CD4-positive, alpha-beta T cell treated with Interferon alpha-2 for 1 hour (primary cell): Measurements from ENCODE around the gene POMGNT2.
"Not testable (repeated sequence)": the region's sequence is repeated elsewhere in the genome, so short reads cannot be mapped to it uniquely, and the experiment has no call there.

ENCODE experiments used
- DNase-seq, 2 donors: peaks; one replicate each; pipeline ENCODE4 v3.0.0-alpha.2; 2020 to 2022

The POMGNT2 gene

GRCh38 chr3:43075904-43076661 is 29.8 kb downstream of the POMGNT2 start:
- DNase-seq = no peak

- DNase-seq = no peak
Observed at GRCh38 chr3:43074901-43075689, 30.8 kb downstream of the POMGNT2 start.

- DNase-seq = no peak
Observed at GRCh38 chr3:43074482-43074881, 31.4 kb downstream of the POMGNT2 start.

- DNase-seq = no peak
Observed at GRCh38 chr3:43073836-43074220, 32.1 kb downstream of the POMGNT2 start.

GRCh38 chr3:43073116-43073835 is 32.6 kb downstream of the POMGNT2 start:
- DNase-seq = no peak

GRCh38 chr3:43072361-43072760 is 33.5 kb downstream of the POMGNT2 start:
- no peak for DNase-seq

- DNase-seq = peak; percentile 12 to 47
Observed at GRCh38 chr3:43071313-43071893, 34.5 kb downstream of the POMGNT2 start.

GRCh38 chr3:43070670-43071069 is 35.2 kb downstream of the POMGNT2 start:
- not testable (repeated sequence) for DNase-seq

- DNase-seq = no peak
Observed at GRCh38 chr3:43063114-43063513, 42.8 kb downstream of the POMGNT2 start.

GRCh38 chr3:43062564-43063040 is 43.3 kb downstream of the POMGNT2 start:
- DNase-seq = no peak

GRCh38 chr3:43062040-43062563 is 43.8 kb downstream of the POMGNT2 start:
- no peak for DNase-seq

GRCh38 chr3:43061101-43061895 is 44.6 kb downstream of the POMGNT2 start:
- no peak for DNase-seq

- no peak for DNase-seq
Observed at GRCh38 chr3:43059456-43059855, 46.4 kb downstream of the POMGNT2 start.

- DNase-seq = no peak
Observed at GRCh38 chr3:43055806-43056770, 49.8 kb downstream of the POMGNT2 start.

- DNase-seq = no peak
Observed at GRCh38 chr3:43055393-43055792, 50.5 kb downstream of the POMGNT2 start.

GRCh38 chr3:43054754-43055153 is 51.1 kb downstream of the POMGNT2 start:
- DNase-seq = no peak

- no peak for DNase-seq
Observed at GRCh38 chr3:43053291-43053690, 52.6 kb downstream of the POMGNT2 start.

GRCh38 chr3:43048470-43048869 is 57.4 kb downstream of the POMGNT2 start:
- DNase-seq = no peak

GRCh38 chr3:43046583-43046982 is 59.3 kb downstream of the POMGNT2 start:
- DNase-seq = no peak

- not testable (repeated sequence) for DNase-seq
Observed at GRCh38 chr3:43045079-43045478, 60.8 kb downstream of the POMGNT2 start.

GRCh38 chr3:43043793-43044192 is 62.1 kb downstream of the POMGNT2 start:
- no peak for DNase-seq
